ENCODE data around the gene RAD51B.
A peak's percentile ranks its signal among the peaks of the same experiment; 100 is the strongest.

Gene RAD51B

DNA sequence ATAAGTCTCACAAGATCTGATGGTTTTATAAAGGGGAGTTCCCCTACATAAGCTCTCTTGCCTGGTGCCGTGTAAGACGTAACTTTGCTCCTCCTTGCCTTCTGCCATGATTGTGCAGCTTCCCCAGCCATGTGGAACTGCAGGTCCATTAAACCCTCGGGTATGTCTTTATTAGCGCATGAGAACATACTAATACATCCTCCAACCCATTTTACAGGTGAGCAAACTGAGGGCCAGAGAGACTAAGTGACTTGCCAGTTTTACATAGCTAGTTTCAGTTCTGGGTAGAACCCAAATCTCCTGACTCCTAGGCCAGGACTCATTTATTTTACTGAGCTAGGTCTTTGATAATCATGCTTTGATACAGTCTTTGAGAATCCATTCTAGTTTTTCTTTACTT lies 406.9 kb downstream of the RAD51B start:
- no peak for DNase-seq
- in situ Hi-C loops (cut with MboI; ENCODE audit: low pct_unique_long_range_greater_than_20kb, low sequenced_read_pairs): loop anchor here (25.0 kb wide), 2 partner anchors 289 to 586 kb away; no protein-coding TSS in a partner anchor

DNA sequence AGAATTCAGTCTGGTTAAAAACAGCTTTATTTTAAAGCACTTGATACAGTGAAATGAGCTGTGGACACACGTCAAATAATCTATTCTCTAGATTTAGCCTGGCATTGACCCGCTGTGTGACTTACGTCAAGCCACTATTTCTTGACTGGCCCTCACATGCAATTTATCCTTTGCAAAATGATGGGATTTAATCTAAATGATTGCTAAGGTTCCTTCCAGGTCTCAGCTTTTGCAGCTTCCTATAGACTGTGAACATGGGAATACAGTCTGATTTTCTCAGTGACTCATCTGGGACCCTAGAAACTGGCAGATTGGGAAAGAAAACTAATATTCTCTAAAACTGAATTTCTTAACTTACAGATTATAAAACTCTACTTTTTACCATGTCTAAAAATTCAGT lies 409.1 kb downstream of the RAD51B start:
- in situ Hi-C loops (cut with MboI; ENCODE audit: low pct_unique_long_range_greater_than_20kb, low sequenced_read_pairs): loop anchor here (25.0 kb wide), 2 partner anchors 291 to 584 kb away; no protein-coding TSS in a partner anchor
- no peak for DNase-seq

DNA sequence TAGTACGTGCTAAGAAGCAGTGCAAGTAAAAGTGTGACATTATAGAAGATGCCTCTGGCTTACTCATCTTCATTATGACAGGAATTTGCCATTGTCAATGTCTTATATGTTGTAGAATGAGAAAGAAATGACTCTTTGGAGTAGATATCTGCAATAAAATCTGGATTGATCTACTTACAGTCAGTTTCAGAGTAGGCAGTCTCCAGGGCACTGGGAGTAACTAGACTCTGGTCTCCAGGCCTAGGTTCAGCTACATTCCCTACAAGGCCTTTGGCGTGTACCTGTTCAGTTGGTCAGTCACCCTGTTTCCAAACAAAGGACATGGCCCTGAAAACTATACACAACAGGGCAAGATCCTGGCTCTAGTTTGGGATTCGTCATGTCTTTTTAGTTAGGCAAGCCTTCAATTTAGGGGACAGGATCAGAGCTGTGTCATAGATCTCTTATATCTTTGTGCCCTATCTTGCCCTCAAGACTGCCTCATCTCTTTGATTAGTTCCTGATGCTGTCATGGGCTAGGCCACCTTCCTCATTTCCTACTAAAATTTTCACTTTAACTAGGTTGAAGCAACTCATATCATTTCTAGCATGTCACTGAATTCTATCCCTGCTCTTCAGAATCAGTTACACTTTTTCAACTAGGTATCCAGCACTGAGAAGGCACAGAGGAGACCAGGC lies 410.0 kb downstream of the RAD51B start:
- in situ Hi-C loops (cut with MboI; ENCODE audit: low pct_unique_long_range_greater_than_20kb, low sequenced_read_pairs): loop anchor here (25.0 kb wide), 2 partner anchors 292 to 583 kb away; no protein-coding TSS in a partner anchor
- DNase-seq: no peak

DNA sequence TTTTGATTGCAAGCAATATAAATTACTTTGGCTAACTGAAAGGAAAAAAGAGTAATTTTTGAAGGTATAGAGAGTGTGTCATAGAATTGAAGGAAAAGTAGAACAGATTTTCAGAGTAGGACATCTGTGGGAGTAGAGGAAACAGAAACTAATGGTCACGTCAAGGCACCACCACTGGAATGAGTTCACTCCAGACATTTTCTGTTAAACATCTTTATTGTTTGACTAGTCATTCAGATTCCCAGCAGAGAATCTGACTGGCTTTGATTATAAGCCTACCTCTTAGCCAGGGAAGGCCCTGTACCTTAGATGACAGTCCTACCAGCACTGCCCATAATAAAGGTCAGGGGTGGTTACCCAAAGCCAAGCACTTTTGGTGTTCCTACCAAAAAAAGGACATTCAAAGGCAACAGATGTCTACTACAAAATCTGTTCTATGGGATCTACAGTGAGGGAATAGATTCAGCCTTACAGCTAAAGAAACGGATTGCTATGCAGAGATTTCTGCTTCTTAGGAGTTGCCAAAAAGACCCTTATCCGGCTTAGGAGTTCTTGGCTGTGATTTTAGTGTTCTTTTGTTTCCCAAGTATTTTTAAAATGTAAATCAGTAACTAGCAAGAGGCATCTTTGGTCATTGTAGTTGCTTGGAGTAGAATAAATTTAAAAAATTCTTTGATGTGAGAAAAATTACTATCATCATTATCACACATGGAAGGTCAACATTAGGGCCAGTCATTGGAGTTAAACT lies 410.8 kb downstream of the RAD51B start:
- DNase-seq: no peak
- in situ Hi-C loops (cut with MboI; ENCODE audit: low pct_unique_long_range_greater_than_20kb, low sequenced_read_pairs): loop anchor here (25.0 kb wide), 2 partner anchors 293 to 582 kb away; no protein-coding TSS in a partner anchor

DNA sequence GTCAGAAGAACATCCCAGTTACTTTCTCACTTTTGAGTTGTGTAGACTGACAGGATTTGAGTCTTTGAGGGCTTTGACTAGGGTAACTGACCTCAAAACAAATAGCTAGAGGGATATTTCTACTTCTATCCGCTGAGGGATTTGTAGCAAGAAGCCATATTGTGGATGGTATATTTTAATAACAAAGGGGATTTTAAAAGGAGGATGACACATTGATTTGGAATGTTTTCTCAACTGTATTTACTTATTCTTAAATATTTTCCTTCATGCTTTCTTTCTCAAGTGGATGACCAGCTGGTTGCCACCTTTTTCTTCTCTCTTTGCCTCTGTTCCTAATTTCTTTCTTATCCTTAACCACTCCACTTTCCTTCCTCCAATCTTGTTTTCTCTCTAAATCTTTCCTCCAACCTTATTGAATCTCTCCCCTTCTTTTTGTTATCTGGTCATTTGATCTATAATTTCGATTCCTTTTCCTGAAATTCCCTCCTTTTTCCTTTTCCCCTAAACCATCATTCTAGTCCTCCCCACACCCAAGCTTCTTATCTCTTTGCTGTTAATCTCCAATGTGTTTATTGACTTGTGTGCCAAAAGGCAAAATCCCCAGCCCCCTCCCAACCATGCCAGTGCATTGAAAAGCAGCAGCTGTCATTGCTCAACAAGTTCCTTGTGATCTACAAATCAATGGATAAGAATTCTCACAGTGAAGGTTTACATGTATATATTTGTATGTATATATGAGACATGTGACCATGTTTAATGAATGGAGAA lies 411.6 kb downstream of the RAD51B start:
- no peak for DNase-seq
- in situ Hi-C loops (cut with MboI; ENCODE audit: low pct_unique_long_range_greater_than_20kb, low sequenced_read_pairs): loop anchor here (25.0 kb wide), 2 partner anchors 294 to 581 kb away; no protein-coding TSS in a partner anchor

DNA sequence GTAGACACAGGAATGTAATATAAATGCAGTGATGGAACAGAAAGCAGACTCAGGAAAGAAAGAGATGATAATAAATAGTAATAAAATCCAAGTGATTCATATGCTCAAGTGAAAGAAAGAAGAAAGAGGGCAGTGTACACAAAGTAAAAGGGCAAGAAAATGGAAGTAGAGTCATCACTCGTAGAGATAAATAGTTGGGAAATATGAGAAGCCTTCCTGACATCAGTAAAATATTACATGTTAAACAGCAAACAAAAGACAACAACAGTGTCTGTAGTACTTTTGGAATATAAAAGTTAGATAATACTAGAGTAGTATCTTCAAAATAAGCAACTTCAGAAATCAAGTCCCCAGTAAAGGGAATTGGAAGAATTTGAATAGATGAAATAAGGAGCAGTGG lies 412.3 kb downstream of the RAD51B start:
- in situ Hi-C loops (cut with MboI; ENCODE audit: low pct_unique_long_range_greater_than_20kb, low sequenced_read_pairs): loop anchor here (25.0 kb wide), 2 partner anchors 295 to 580 kb away; no protein-coding TSS in a partner anchor
- no peak for DNase-seq

DNA sequence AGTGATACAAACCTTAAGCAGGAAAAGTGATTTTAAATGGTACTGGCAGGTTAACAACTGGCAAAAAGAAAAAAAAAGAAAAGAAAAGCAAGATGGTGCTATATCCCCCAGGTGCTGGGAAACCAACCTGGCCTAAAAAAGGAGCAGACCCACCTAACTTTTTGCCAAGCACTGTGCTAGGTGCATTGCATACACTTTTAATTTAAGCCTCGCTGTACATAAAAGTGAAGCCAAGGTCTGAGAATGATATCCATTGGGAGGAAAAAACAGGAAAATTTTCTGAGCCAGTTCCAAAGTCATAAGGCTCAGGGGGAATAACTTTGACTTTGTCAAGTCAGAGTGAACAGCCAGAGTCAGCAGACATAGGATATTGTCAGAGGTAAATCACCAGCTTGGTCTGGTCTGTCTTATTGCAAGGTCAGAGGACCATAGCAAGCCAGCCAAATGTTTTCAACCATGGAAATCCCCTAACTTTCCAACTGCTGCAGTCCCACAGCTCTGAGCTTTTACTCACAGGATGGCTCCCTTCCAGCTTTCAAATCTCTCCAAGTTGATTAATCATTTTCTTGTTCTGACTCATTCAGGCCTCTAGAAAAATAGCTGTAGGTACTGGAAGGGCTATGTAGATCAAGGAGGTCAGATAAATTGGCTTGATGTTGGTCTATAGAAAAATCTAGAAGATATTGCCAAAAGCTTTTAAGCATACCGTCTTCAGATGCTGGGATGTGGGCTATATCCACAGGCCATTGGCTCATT lies 412.9 kb downstream of the RAD51B start:
- DNase-seq: no peak
- in situ Hi-C loops (cut with MboI; ENCODE audit: low pct_unique_long_range_greater_than_20kb, low sequenced_read_pairs): loop anchor here (25.0 kb wide), 2 partner anchors 295 to 580 kb away; no protein-coding TSS in a partner anchor

DNA sequence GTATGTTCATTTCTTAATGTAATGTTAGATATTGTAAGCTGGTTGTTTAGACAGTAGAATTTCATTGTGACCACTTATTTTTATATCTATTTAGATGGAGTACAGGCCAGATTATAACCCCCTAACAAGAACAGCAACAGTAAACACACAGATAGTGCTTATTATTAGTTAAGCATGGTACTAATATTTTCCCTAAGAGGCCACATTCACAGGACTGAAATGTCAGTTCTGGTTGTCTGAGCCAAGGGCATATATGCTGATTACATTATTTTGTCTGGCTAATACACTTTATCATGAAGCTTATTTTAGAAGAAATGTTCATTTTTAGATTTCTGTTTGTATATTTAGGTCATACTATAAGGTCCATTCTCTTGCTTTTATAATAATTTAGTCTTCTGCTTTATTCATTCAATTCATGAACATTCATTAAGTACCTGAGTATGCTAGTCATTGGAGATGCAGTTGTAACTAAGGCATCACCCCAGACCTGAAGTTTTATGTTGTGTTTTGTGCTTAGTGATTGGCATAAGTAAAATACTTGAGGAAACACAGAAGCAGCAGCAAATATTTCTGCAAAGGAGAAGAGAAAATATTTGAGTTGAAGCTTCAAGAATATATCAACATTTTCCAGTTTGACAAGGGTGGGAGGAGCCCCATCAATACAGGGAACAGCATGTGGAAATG lies 413.7 kb downstream of the RAD51B start:
- in situ Hi-C loops (cut with MboI; ENCODE audit: low pct_unique_long_range_greater_than_20kb, low sequenced_read_pairs): loop anchor here (25.0 kb wide), 2 partner anchors 296 to 579 kb away; no protein-coding TSS in a partner anchor
- DNase-seq: no peak

DNA sequence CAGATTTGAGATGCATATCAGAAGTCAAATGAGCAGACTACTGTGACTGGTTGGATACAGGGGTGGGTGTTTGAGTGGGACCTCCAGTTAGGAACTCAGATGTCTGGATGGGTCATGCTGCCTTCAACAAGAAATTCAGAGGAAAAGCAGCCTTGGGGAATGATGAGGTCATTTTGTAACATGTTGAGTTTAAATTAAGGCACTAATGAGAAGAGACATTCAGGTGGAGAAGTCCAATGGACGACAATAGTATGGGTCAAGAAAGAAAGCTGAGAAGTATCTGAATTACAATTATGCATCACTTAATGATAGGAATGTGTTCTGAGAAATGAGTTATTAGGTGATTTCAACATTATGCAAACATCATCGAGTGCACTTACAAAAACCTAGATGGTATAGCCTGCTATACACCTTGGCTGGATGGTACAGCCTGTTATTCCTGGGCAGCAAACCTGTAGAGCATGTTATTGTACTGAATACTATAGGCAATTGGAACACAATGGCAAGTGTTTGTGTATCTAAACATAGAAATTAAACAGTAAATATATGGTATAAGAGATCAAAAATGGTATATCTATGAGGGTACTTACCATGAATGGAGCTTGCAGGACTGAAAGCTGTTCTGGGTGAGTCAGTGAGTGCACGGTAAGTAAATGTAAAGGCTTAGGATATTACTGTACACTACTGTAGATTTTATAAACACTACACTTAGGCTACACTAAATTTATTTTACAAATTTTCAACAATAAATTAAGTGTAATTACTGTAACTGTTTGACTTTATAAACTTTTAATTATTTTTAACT lies 414.7 kb downstream of the RAD51B start:
- in situ Hi-C loops (cut with MboI; ENCODE audit: low pct_unique_long_range_greater_than_20kb, low sequenced_read_pairs): loop anchor here (25.0 kb wide), 2 partner anchors 297 to 578 kb away; no protein-coding TSS in a partner anchor
- no peak for DNase-seq

DNA sequence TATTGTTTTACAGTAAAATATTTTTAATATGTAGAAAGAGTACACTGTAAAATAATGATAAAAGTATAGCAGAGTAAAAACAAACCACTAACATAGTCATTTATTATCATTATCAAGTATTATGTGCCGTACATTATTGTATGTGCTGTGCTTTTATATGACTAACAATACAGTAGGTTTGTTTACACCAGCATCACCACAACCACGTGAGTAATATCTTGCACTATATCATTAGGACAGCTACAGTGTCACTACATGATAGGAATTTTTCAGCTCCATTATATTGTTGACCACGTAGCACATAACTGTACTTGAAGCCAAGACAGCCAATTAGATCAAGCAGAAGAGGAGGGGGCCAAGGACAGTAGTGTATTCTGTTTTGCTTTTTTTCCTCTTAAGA lies 415.4 kb downstream of the RAD51B start:
- in situ Hi-C loops (cut with MboI; ENCODE audit: low pct_unique_long_range_greater_than_20kb, low sequenced_read_pairs): loop anchor here (25.0 kb wide), 2 partner anchors 298 to 577 kb away; no protein-coding TSS in a partner anchor
- no peak for DNase-seq

DNA sequence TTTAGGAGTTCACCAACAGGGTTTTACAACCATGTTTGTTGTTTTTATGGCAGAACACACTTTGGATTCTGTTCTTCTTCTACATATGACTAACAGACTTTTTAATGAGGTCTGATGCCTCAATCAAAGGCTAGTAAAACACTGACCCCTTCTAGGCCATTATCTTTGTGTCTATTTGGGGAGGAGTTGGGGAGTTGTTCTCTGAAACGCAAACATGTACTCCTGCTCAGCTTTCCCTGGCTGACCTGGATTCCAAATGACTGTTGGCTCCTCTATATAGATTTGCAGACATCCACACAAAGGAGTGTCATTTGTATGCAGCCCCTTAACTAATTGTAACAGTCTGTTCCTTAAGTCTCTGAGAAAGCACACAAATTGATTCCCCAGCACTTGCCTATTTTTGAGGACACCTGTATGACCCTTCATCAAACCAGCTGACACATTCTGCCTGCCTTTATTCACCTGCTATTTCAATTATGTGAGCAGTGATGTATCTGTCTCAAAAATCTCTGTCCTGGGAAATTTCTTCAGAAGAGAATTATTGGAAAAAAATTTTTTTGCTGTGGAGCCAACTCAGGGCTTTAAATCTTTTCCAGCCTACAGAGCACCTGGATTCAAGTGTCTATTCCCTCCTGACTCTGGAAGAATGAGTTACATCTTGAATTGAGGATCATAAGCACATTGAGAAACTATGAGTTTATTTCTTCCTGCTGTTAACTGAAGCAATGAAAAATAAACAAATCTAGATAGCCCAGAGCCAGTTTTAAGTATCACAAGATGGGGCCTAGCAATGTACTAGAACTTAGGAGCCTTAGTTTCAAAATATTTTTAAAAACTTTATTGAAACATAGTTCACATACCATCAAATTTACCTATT lies 417.2 kb downstream of the RAD51B start:
- no peak for DNase-seq
- in situ Hi-C loops (cut with MboI; ENCODE audit: low pct_unique_long_range_greater_than_20kb, low sequenced_read_pairs): loop anchor here (25.0 kb wide), 2 partner anchors 300 to 575 kb away; no protein-coding TSS in a partner anchor

DNA sequence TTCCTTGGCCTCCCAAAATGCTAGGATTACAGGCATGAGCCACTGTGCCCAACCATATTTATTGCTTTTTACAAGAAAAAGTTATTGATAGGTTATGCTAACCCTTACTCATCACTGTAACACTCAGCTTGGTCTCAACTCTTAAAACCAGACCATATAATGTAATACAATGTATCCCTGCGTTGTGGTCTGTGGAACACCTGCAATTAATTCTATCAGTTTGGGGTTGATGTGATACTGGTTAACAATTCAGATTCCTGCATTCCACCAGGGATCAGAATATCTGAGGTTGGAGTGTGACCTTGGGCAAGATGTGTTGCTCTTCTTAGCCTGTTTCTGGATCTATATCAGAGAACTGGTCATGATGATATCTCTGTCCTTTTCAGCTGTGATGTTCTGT lies 419.0 kb downstream of the RAD51B start:
- in situ Hi-C loops (cut with MboI; ENCODE audit: low pct_unique_long_range_greater_than_20kb, low sequenced_read_pairs): loop anchor here (25.0 kb wide), 2 partner anchors 301 to 574 kb away; no protein-coding TSS in a partner anchor
- DNase-seq: no peak

DNA sequence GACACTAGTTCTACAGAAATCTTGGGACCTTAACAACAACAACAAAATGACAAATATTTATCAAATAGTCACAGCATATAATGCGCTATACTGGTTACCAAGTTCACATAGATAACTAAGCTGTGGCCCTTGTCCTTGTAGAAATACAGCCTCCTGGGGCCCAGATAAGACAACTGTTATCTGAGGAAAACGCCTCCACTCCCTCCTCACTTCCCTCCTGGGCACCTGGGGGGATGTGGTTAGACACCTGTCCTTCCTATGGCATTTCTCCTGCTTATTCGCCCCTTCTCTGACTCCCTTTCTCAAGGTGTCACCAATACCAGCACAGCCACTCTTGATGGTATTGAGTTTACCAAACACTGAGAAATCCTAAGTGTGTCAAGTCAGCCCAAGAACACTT lies 419.4 kb downstream of the RAD51B start:
- in situ Hi-C loops (cut with MboI; ENCODE audit: low pct_unique_long_range_greater_than_20kb, low sequenced_read_pairs): loop anchor here (25.0 kb wide), 2 partner anchors 302 to 573 kb away; no protein-coding TSS in a partner anchor
- no peak for DNase-seq

DNA sequence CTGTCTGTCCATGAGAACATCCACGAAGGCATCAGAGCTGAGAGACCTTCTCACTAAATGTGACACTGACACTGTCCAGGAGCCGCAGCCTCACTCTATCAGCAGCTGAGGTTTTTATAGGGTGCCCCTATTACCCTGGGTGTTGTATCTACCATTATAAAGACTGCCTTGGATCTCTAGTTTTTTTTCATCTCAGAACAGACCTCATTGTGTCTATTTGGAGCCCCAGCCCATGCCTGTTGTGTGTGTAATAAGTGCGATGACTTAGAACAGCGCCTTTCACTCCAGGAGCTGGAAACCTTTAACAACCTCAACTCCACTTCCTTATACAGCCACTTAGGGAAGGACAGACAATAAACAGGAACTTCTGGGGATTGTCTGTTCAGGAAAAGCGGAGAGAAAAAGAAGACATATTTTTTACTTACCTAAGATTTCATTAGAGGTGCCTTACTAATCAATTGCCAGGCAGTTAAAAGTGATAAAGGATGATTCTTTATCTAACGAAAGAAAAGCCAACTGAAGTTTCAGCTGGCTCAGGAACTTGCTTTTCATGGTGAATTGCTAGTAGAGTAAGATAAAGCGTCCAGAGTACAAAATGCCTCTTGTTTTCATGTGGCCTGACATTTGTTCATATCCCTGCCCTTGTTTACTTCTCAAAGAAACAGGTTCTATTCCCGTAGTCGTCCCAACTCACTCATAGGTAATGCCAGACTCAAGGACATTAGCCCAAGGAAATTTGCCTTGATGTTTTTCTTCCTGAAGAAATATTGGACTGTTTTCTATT lies 420.6 kb downstream of the RAD51B start:
- in situ Hi-C loops (cut with MboI; ENCODE audit: low pct_unique_long_range_greater_than_20kb, low sequenced_read_pairs): loop anchor here (25.0 kb wide), 2 partner anchors 303 to 572 kb away; no protein-coding TSS in a partner anchor
- peak; percentile 43 for DNase-seq

DNA sequence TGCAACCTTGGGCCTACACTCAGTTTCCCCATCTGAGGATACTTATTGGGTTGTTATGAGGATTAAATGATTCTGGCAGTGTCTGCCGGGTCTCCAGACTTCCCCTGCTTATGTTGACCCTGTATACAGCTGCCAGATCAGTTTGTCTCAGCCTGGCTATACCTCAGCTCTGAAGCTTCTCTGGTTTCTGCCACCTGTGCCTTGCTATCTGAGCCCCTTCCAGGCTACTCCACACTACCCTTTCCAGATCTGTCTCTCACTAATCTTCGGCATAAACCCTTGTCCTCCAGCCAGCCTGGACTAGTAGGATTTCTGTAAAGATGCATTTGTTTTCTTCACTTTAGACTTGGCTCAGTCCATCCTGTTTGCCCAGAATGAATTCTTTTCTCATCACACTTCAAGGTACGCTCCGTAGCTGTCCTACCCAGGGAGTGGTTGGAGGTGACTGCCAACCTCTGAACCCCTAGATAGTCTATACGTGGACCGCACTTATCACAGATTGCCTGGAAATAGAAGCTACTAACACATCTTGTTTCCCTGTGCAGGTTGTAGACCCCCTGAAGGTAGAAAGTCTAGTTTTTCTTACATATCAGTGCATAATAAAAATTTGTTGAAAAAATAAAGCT lies 422.4 kb downstream of the RAD51B start:
- DNase-seq: no peak
- in situ Hi-C loops (cut with MboI; ENCODE audit: low pct_unique_long_range_greater_than_20kb, low sequenced_read_pairs): loop anchor here (25.0 kb wide), 2 partner anchors 305 to 570 kb away; no protein-coding TSS in a partner anchor
